Rectal smooth muscle tissue (tissue), 1 donor: ENCODE results near the gene FAM124A.

Source experiments
- H3K27ac ChIP-seq: one replicate; pipeline ENCODE4 v1.7.0; 2013; ENCODE audit warnings: low read depth, low read length, inconsistent platforms
- H3K27me3 ChIP-seq: one replicate; pipeline ENCODE4 v1.7.0; 2013; ENCODE audit warnings: low read length; ENCODE audit not compliant: control insufficient read depth, insufficient read depth
- H3K36me3 ChIP-seq: one replicate; pipeline ENCODE4 v1.7.0; 2013; ENCODE audit warnings: low read length; ENCODE audit not compliant: control insufficient read depth, insufficient read depth
- H3K4me1 ChIP-seq: one replicate; pipeline ENCODE4 v1.7.0; 2013; ENCODE audit warnings: low read length; ENCODE audit not compliant: control insufficient read depth, insufficient read depth
- H3K4me3 ChIP-seq: one replicate; pipeline ENCODE4 v1.7.0; 2013; ENCODE audit warnings: low read length
- H3K9ac ChIP-seq: one replicate; pipeline ENCODE4 v1.7.0; 2013; ENCODE audit warnings: low read length

The FAM124A gene

GRCh38 chr13:51235756-51236490, 13.7 kb downstream of the FAM124A start:
- Histone ChIP-seq H3K36me3 (no peaks in the 10 kb centered on the region), H3K4me1 (peaks cover 6% of the 10 kb centered on the region), H3K27me3 (no peaks in the 10 kb centered on the region), H3K9ac (no peak overlapping the region), H3K27ac (no peak overlapping the region), H3K4me3 (no peak overlapping the region)

DNA sequence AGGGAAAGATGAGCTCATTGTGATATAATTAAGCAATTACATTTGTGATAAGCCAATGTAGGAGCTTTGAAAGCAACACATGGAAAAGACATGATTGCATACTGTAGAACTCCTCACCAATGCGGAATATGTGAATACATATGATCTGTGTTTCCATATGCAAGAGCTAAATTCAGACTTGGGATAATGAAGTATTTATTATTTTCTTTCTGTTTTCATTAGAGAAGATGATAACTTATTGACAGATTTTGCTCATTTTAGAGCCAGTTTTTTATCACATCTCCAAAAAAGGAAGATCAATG, 14.2 kb downstream of the FAM124A start:
- Histone ChIP-seq H3K4me3 (no peak overlapping the region), H3K27ac (no peak overlapping the region), H3K27me3 (no peaks in the 10 kb centered on the region), H3K9ac (no peak overlapping the region), H3K36me3 (no peaks in the 10 kb centered on the region), H3K4me1 (peaks cover 1% of the 10 kb centered on the region)

- Histone ChIP-seq H3K36me3 (no peaks in the 10 kb centered on the region), H3K27me3 (no peaks in the 10 kb centered on the region), H3K4me1 (peaks cover 7% of the 10 kb centered on the region), H3K27ac (no peak overlapping the region), H3K9ac (no peak overlapping the region), H3K4me3 (no peak overlapping the region)
Observed at GRCh38 chr13:51237386-51237785, 15.2 kb downstream of the FAM124A start.

- Histone ChIP-seq H3K4me1 (peaks cover 11% of the 10 kb centered on the region), H3K36me3 (no peaks in the 10 kb centered on the region), H3K9ac (no peak overlapping the region), H3K4me3 (no peak overlapping the region), H3K27ac (no peak overlapping the region), H3K27me3 (no peaks in the 10 kb centered on the region)
Observed at GRCh38 chr13:51237887-51238286, 15.7 kb downstream of the FAM124A start.

GRCh38 chr13:51240178-51240577, 18.0 kb downstream of the FAM124A start:
- Histone ChIP-seq H3K36me3 (no peaks in the 10 kb centered on the region), H3K27me3 (no peaks in the 10 kb centered on the region), H3K9ac (no peak overlapping the region), H3K4me1 (peaks cover 12% of the 10 kb centered on the region), H3K4me3 (no peak overlapping the region), H3K27ac (peak overlapping the region; percentile 36)

DNA sequence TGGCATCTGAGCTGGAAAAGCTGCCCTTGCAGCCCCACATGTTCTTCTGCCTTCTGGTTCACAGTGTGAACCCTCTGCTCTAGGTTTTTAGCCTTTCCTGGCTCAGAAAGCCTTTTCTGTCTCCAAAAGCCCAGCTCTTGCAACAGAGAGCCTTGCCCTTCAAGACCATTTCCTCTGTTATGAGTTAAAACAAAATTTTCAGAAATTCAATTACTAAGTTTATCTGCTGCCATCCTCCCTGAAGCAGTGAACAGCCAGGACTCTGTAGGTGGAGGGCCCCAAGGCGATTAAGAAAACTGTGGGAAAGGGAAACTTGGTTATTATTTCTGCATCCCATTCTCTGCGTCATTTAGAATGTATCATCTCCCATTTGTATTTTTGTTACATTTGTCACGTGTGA, 18.8 kb downstream of the FAM124A start:
- Histone ChIP-seq H3K27me3 (no peaks in the 10 kb centered on the region), H3K27ac (peak overlapping the region; percentile 60), H3K4me1 (peaks cover 13% of the 10 kb centered on the region), H3K9ac (no peak overlapping the region), H3K4me3 (no peak overlapping the region), H3K36me3 (no peaks in the 10 kb centered on the region)

DNA sequence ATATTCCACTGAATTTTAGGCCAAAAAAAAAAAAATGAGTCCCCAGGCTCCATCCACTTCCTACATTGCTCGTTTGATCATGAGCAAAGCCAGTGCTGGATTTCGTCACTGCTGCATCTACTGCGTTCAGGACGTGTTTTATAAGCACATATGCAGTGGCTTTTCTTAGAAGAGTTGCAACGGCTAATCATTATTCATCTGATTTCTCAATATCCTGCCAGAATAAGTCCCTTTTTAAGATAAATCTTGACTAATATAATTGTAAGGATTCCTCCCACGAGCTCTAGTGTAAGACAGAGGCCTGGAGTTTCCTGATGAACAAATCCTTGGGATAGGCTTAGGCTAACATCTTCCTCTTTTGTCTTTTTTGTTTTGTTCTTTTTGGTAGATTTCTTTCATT, 19.5 kb downstream of the FAM124A start:
- no peak overlapping the region for H3K9ac ChIP-seq
- H3K27me3 ChIP-seq: no peaks in the 10 kb centered on the region

GRCh38 chr13:51243227-51243626, 21.0 kb downstream of the FAM124A start:
- no peak overlapping the region for H3K27ac ChIP-seq
- H3K27me3 ChIP-seq: no peaks in the 10 kb centered on the region
- H3K4me3 ChIP-seq: no peak overlapping the region
- peaks cover 29% of the 10 kb centered on the region for H3K4me1 ChIP-seq
- H3K36me3 ChIP-seq: no peaks in the 10 kb centered on the region
- no peak overlapping the region for H3K9ac ChIP-seq

More for the DNA sequence above, 19.5 kb downstream of the FAM124A start:
- Histone ChIP-seq H3K4me1 (peaks cover 19% of the 10 kb centered on the region), H3K27ac (peak overlapping the region; percentile 45), H3K36me3 (no peaks in the 10 kb centered on the region), H3K4me3 (no peak overlapping the region)

DNA sequence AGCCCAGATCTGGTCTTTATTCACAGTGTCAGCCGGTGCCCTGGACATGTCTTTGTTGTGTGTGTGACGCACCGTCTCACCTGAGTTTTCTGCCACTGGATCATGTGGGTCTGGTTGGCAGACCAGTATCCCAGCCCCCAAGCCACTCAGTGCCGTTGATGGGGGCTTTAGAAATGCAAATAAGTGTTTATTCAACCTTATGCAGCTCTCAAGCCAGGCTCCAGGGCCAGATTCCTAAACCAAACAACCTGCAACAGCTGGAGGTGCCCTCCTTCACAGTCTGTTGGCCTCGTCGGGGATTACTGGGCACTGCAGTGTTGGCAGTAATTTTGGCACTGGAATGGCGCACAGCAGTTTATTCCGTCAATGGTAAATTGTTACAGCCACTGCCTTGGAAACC, 21.6 kb downstream of the FAM124A start:
- Histone ChIP-seq H3K4me1 (peaks cover 29% of the 10 kb centered on the region), H3K27ac (peak overlapping the region; percentile 49), H3K36me3 (no peaks in the 10 kb centered on the region), H3K9ac (no peak overlapping the region), H3K27me3 (no peaks in the 10 kb centered on the region), H3K4me3 (no peak overlapping the region)

DNA sequence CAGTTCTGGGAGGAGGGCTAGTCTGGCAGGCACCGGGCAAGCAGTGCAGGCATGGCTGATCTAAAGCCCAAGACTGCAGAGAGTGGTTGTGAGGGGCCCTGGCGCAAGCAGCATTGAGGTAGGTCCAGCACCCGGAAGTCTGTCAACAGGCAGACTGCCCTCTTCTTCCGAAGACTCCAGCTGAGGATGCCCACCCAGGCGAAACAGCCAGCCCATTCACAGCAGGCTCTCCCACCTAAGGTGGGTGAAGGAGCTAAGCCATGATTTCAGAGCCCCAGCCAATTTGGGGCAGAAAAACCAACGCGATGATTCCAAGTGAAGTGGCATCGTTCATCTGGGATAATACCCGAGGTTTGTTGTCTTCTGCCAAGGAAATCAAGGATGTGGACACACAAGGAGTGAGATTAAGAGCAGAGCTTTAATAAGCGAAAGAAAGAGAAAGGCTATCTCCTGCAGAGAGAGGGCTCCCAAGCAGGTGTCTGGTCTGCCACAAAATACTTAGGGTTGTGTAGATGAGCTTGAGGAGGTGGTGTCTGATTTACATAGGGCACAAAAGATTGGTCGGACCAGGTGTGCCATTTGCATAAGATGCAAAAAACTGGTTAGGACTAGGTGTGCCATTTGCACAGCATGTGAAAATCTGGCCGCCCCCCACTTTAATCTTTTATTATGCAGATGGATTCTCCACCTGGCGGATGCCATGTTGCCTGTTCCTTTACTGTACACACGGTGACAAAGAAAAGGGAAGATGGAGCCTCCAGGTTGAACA, 22.6 kb downstream of the FAM124A start:
- H3K9ac ChIP-seq: no peak overlapping the region
- H3K36me3 ChIP-seq: no peaks in the 10 kb centered on the region
- no peak overlapping the region for H3K4me3 ChIP-seq
- no peaks in the 10 kb centered on the region for H3K27me3 ChIP-seq
- H3K4me1 ChIP-seq: peaks cover 29% of the 10 kb centered on the region
- peak overlapping the region; percentile 19 for H3K27ac ChIP-seq

DNA sequence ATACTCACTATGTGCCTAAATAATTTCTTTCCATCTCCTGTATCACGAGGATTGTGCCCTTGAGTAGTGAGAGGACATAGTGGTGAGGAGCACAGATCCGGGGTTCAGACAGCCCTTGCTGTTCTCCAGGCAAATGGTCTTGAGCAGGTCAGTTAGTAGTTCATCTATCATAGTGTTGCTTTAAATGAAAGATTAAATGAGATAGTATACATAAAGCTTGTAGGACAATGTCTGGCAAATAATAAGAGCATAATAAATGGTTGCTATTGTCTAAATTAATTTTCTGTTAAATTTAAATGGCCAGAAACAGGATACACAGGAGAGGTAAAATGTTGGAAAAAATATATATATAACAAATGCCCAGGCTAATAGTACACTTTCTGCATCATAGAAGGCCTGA, 23.4 kb downstream of the FAM124A start:
- Histone ChIP-seq H3K36me3 (no peaks in the 10 kb centered on the region), H3K27ac (peak overlapping the region; percentile 78), H3K9ac (no peak overlapping the region), H3K27me3 (no peaks in the 10 kb centered on the region), H3K4me3 (no peak overlapping the region), H3K4me1 (peaks cover 31% of the 10 kb centered on the region)

DNA sequence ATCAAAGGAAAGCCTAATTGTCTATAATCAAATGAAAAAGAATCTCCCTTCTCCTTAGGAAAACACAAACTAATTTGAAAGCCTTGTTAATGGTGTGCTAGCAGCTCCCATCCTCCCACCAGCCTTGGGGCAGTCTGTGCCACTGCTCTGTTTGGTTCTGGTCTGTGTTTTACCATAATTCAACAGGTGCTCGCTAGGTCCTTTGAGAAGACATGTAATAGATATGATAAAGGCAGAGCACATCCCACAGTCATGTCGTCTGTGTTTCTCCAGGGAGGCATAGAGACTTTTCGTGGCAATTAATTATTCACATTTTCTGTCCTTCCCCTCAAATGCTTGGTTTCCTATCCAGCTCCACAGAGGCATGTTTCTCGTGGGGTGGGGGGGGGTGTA, 23.8 kb downstream of the FAM124A start:
- H3K4me1 ChIP-seq: peaks cover 34% of the 10 kb centered on the region
- H3K27me3 ChIP-seq: no peaks in the 10 kb centered on the region
- peak overlapping the region; percentile 78 for H3K27ac ChIP-seq
- H3K9ac ChIP-seq: no peak overlapping the region
- no peaks in the 10 kb centered on the region for H3K36me3 ChIP-seq
- no peak overlapping the region for H3K4me3 ChIP-seq
